B cell (primary cell): Measurements from ENCODE around the gene USH2A.

Experiments used
- CTCF ChIP-seq: fragments of 200-600 bp; IDR thresholded peaks from one replicate; pipeline ENCODE4 v1.8.0; 2022; ENCODE audit warnings: antibody characterized with exemption, mild to moderate bottlenecking
- EZH2 ChIP-seq: IDR thresholded peaks from 2 replicates; pipeline ENCODE4 v1.6.1; 2012; ENCODE audit warnings: borderline replicate concordance, low read depth, mild to moderate bottlenecking, moderate library complexity, low read length; ENCODE audit not compliant: insufficient read depth, poor library complexity, severe bottlenecking

- TF ChIP-seq CTCF (no peak), EZH2 (no peak)
Observed at GRCh38 chr1:216086678-216087077, 336.6 kb downstream of the USH2A start.
